Activated CD4-positive, CD25-positive, alpha-beta regulatory T cell treated with anti-CD3 and anti-CD28 coated beads, Interleukin-2, amount 50 U/mL, for 24 hours (primary cell): ENCODE results near the gene CHST4.
A peak's percentile ranks its signal among the peaks of the same experiment; 100 is the strongest.
"Not testable (repeated sequence)": the region's sequence is repeated elsewhere in the genome, so short reads cannot be mapped to it uniquely, and the experiment has no call there.

Source experiments
- ATAC-seq, 2 donors: fragments of 150-1000 bp; cut with Tn5 transposase; one replicate each; pipeline ENCODE4 v1.10.0; 2021; ENCODE audit warnings: mild to moderate bottlenecking in 1 of 2, moderate library complexity in 1 of 2

The CHST4 gene

DNA sequence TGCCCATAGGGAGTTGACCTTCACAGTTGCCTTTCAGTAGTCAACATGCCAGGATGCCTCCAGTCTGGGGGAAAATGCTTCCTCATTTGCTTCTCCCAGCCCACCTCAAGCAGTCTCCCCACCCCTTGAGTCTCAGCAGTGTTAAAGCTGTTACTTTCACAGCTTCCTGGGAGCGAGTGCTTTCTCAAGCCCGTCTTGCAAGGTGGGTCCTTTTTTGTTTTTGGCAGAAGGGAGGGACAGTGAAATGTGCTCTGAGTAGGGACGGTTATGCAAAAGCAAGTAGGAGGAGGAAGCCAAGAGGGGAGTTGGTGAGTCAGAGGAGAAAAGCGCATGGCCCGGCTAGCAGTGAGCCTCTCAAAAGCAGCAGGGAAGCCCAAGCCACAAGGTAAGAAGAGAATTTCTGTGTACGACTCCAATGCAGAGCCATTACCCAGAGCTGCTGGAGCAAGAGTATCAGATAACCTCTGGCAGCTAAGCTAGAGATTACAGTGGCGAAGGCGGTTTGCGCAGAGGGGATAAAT lies at the start of gene CHST4:
TSS of gene CHST4 (plus strand) at position 316 of the 521 bp plus-strand sequence. CDS start 10,252 bp downstream, outside the sequence.
- ATAC-seq, result no peak

DNA sequence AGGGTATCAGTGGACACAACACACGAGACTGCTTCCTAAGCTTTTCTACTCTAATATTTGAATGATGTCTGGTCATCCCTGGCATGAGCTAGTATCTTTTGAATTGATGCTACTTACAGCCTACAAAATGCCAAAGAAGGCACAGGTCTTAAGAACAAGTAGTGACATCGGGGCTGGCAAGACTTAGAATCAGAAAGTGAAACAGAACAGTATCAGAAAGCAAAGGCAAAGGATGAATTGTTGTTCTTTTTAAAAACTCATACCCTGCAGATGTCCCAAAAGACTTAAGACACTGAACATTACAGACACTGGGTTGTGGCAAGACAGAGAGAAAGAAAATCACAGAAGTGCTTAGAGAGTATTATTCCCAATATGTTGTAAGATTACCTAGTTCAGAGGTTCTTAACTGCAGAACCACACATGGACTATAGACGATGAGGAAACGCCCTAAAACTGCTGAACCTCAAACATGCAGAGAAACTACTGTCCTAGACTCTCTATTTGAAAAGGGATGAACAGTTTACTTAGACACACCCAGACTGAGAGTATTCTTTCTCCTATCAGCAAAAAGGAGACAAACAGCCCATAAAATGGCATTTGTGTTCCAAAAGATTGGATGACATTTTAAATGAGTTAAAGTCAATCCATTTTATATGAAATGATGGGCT lies 49.6 kb upstream of the CHST4 start:
- ATAC-seq, result no peak

DNA sequence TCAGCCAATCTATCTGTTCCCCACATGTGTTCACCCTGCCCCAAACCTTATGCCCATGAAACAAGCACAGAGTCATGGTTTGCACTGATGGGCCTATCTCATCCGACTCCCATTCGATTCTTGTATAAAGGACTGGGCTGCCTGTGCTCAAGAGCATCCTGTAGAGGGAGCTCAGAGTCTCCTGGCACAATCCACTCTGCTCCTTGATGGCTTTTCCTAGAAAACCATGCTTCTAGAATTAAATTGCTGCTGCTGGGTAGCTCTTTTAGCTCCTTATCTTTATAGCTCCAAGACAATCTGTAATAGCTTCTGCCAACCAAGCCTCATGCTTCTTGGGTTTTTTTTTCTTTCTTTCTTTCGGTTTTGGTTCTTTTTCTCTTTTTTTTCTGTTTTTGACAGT lies 46.8 kb upstream of the CHST4 start:
- ATAC-seq, result no peak

DNA sequence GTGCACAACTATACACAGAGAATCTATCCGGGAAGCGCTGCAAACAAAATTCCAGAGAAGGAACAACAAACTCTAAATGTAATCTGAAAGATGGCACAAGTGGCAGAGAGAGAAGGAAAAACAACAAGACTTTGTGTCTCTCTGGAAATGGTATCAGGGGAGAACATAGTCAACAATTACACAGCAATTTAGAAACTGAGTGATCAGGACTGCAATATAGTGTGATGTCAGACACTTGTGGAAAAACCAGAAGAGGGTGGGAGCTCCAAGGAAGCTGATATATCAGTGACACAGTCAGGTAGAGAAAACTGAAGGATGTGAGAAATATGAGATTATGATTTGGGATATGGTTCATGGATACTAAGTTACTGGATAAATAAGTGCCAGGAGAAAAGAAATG lies 45.3 kb upstream of the CHST4 start:
- ATAC-seq, result no peak

DNA sequence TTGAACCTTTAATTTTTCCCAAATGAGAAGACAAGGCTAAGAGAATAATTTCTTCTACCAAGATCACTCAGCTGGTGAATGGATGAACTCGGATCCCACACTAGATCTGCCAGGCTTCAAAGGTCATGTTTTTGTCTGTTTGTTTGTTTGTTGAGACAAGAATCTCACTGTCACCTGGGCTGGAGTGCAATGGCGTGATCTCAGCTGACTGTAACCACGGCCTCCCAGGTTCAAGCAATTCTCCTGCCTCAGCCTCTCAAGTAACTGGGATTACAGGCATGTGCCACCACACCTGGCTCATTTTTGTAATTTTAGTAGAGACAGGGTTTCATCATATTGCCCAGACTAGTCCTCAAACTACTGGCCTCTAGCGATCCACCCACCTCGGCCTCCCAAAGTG lies 43.7 kb upstream of the CHST4 start:
- ATAC-seq, result no peak

DNA sequence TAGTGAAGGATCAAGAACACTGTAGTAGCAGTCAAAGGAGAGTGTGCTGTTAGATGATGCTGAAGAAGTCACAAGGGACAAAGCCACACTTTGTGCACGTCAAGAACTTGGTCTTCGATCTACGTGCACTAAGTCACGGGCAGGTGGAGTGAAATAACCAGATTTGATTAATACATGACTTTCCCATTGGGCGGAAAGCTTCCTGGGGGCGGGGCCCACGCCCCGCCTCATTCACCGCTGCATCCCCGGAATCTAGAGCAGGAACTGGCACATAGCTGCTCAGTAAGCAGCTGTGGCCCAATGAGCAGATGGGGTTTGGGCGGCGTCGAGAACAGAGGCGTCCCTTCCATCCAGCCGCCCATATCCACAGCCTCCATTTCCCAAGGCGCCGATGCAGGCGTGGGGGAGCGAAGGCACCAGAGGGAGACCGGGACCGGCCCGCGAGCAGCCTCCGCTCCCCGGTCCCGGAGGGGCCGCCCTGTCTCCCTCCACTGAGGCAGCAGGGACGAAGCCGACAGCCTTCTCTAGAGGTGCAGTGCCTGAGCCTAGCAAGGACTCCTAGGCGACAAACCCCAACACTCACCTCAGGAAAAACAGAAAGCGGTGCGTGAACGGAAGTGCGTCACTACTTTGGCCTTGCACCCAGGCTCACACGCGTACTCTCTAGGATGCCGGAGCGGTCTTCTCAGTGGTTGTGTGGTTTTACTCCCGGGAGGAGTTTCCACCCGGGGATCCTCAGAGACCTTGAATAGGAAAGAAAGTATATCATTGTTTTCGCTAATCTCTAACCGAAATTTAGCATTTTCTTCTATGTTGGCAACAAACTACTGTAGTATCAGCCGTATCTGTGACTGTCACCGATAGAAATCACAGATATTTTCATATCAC lies 42.0 kb upstream of the CHST4 start:
- peak; percentile 90 to 95 for ATAC-seq

DNA sequence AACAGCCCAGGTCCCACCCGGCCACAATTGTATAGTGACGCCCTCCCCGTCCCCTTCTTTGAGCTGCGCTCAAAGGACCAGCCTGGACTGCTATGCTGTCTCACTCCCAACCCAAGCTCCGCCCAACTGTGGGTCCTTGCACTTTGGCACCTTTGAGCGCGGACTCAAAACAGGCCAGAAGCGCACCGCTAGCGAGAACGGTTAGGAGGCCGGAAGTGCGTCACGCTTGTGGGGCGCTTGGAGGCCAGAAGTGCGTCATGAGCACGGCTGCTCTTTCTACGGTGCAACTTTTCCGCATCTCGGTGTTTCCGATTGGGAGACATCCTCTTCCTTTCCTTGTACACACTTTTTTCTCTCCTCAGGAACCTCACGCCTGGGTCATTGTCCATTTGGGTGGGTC lies 37.1 kb upstream of the CHST4 start, which contains the start of gene ZNF19:
TSS of gene ZNF19 (minus strand) at position 203 of the 400 bp plus-strand sequence. CDS start 7,210 bp downstream, outside the sequence.
- ATAC-seq, result no peak

DNA sequence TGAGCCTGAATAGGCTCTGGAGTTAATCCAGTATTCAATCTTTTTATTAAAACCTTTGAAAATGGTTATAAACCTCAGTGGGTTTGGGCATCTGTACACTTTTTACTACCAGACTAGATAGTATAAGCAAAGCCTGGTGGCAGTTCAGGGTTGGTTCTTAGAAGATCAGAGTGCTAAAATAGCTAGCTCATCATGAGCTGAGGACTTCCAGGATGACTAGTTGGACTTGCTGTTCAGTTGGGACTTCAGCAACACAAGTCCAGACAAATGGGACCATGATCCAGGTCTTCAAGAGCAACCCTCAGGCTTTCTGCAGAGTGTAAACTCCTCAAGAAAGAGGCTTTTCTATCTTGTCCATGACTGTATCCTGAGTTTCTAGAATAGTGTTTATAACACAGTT lies 35.9 kb upstream of the CHST4 start:
- ATAC-seq, result no peak

DNA sequence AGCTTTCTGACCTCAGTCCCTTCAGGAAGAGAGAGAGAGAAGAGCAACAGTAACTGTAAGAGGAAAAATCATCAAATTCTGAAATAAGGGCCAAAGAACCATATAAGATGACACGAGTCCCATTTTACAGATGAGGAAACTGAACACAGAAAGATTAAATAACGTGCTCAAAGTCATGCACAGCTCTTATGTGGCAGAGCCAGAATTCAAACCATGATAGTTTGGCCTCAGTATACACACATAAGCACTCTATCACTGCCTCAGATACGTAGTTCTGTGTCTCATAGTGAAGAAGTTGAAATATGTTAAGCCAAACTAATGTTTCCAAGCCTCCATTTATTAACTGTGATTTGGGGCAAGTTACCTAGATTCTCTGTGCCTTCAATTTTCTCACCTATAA lies 35.2 kb upstream of the CHST4 start:
- ATAC-seq, result no peak

DNA sequence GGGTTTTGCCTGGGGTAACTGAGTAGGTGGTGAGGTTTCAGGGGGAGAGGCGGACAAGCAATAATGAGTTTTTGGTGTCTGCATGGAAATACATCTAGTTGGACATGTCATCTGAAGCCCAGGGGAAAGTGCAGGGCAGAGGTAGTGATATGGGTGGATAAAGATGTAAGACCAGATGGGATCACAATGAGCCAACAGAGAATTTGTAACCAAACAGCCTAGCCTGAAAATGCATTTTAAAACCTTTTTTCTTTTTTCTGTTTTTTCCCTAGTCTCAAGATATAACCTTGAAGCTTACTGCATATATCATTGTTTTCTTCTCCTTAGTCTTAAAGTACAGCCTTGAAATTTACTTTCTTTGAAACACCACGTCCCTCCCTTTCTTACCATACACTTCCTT lies 33.4 kb upstream of the CHST4 start:
- ATAC-seq, result no peak

DNA sequence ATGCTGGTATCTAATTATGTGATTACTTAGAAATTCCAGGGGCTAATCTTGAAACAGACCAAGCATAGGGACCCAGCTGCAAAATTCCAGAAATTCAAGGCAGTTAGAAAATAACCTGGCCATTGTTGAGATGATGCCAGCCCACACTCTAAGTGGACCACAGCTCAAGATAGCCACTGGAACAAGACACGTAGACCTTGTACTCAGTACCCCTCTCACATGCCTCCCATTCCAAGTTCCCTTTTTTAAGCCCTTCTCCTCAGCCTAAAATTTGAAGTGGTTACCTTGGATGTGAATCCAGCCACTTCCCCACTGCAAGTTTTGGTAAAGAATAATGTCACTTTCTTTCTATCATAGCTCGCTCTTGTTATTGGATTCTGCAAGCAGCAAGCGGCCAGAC lies 33.0 kb upstream of the CHST4 start:
- no peak for ATAC-seq

DNA sequence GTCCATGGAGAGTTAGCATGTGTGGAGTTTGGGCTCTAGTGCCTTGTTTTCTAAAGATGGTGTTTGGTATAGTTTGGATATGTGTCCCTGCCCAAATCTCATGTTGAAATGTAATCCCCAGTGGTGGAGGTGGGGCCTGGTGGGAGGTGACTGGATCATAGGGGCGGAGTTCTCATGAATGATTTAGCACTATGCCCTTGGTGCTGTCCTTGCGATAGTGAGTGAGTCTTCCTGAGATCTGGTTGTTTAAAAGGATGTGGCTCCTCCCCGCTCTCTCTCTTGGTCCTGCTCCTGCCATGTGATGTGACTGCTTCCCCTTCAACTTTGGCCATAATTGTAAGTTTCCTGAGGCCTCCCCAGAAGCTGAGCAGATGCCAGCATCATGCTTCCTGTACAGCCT lies 28.2 kb upstream of the CHST4 start:
- ATAC-seq, result no peak

DNA sequence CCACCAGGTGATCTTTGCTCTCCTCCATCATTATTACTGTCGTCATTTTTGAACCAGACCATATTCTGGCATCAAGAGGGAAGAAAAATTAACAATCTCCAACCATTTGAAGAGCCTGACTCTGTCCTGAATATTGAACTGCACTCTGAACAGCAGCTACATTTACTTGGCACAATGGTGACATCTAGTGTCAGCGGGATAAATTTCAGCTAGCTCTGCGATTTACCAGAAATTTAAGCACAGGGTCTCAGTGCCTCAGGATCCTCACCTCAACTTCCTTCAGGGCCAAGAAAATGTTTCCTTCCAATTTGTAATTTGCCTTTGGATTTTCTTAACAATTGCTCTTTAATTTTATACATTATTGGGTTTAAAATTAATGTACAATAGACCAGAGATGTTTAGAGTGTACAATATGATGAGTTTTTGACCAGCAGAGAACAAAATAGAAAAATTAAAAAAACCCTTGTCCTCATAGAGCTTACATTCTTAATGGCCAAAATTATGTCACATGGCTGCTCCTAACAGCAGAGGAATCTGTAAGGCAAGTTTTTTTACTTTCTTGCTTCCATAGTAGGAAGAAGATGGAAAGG lies 26.4 kb upstream of the CHST4 start:
- peak; percentile 48 to 58 for ATAC-seq

DNA sequence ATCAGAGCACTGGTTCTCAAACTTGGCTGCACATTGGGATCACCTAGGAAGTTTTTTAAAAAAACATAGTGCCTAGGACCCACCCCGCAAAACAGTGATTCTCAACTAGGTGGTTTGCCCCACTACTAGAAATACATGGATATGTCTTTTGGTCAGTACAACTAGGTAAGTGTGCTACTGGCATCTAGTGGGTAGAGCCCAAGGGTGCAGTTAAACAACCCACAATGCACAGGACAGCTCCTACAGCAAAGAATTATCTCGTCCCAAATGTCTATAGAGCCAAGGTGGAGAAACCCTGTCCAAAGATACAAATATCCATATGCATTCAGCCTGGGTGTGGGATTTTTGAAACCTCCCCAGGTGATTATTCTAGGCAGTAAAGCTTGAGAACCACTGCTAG lies 25.3 kb upstream of the CHST4 start:
- no peak for ATAC-seq

DNA sequence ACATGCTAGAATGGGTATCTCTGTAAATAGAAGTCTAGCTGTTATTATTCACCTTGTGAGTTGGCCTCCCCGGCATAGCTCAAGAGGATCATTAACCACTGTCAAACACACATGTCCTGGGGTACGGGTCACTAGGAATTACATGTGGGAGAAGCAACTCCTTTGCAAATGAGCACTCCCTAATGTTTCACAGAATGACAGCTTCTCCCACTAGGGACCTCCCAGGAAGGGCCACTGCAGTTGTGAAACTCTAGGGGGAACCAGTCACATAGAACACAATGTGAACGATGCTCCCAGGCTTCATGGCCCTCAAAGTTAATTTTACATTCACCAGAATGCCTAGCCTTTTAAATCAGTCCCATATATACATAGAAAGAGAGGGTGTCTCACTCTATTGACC lies 24.7 kb upstream of the CHST4 start:
- no peak for ATAC-seq

DNA sequence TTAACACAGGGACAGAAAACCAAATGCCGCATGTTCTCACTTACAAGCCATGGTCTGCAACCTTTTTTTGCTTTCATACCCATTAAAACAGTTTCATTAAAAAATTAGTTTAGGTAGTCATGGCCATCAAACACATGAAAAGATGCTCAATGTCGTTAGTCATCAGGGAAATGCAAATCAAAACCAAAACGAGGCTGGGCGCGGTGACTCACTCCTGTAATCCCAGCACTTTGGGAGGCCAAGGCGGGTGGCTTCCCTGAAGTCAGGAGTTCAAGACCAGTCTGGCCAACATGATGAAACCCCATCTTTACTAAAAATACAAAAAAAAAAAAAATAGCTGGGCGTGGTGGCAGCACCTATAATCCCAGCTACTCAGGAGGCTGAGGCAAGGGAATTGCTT lies 22.2 kb upstream of the CHST4 start:
- ATAC-seq, result not testable (repeated sequence)

DNA sequence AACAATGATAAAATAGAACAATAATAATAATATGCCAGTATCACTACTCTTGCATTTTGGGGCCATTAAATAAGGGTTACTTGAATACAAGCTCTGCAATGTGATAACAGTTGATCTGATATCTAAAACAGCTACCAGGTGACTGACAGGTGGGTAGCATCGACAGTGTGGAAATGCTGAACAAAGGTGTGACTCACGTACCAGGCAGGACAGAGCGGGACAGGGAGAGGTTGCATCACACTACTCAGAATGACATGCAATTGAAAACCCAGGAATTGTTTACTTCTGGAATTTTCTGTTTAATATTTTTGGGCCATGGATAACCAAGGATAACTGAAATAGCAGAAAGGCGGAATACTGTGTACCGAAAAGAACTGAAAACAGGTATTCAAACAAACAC lies 21.3 kb upstream of the CHST4 start:
- no peak for ATAC-seq

DNA sequence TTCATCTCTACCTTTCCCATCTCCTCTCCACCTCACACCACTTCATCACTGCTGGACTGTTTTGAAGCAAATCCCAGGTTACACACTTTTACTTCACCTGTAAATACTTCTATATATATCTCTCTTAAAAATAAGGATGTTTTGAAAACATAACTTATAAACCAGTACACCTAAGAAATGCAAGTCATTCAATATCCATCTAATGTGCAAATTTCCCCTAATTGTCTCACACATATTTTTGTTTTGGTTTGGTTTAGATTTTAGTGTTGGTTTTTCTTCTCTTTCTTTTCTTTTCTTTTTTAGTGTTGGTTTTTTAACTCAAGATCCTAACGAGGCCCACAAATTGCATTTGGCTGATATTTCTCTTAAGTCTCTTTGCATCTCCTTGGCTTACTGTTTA lies 19.2 kb upstream of the CHST4 start:
- no peak for ATAC-seq

DNA sequence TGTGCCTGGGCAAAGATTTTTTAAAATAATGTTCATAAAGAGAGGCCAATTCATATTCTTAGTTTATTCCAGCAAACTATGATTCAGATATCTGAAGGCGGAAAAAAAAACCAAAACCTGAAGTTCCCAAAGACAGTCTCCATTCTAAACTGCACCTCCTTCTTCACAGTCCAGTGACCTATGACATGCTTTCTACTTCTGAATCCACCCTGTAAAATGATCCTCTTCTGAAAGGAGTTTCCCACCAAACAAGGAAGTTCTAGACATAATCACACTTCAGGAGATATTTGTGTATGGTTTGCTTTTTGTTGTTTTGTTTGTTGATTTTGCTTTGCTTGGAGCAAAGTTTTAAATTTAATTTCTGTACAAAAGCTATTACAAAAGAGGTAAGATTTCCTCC lies 12.9 kb upstream of the CHST4 start:
- ATAC-seq, result no peak

DNA sequence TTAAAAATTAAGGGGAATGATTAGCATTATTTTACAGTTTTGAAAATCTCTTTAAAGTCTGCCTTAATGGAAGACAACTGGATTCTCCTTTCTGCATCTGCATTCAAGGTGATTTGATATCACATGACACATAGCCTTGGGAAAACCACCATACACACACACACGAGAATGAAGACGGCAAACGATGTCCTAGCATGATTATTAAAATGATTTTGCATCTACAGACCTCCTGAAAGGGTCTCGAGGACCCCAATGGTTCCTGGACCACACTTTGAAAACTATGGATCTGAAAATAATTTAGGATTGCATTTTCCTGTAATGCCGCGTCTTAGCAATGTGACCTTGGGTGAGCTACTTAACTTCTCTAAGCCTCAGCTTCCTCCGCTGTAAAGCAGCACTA lies 11.8 kb upstream of the CHST4 start:
- no peak for ATAC-seq

DNA sequence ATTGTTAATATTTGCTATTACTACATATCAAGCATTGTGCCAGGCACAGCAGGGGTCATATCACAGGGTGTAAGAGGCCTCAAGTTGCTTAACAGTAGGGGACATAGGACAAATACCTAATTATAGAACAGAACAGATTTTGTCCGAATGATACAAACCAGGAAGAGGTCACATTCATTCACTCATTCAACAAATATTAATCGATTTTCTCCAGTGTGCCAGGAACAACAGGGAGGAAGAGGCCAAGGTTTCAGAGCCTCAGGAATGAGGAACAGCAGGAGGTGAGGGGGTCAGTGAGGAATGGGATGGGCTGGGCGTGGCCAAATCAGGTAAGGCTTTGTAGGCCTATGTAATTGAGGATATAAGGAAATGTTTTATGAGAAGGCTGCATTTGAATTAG lies 11.2 kb upstream of the CHST4 start:
- no peak for ATAC-seq

DNA sequence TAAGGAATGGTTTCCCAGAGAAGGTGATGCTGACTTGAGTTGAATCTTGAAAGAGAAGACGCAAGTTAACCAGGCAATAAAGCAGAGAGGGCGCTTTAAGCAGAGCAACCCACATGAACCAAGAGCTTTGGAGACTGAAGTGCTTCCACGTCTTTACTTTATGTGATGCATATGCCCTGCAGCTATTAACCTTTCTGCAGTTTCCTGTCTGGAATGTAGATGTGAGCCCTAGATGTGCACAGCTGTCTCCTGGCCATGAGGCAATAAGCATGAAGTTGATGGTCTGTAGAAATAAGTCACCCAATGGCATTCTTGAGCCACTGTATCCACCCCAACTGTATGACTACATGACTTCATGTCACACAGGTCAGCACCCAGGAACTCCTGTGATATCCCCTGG lies 5.7 kb upstream of the CHST4 start:
- ATAC-seq, result no peak
